HepG2 (cell line): ENCODE measurements around the gene MEIS1. TPM values are rescaled to one million over a fixed set of nuclear protein-coding genes. Genes with fewer than 3 reads are reported as not detected.

ENCODE experiments used
- ATAC-seq: fragments of 200-7000 bp; cut with Tn5 transposase; 3 replicates; pipeline ENCODE4 v1.9.1; 2020; ENCODE audit warnings: mild to moderate bottlenecking, moderate library complexity
- BruUV-seq: library from RNA; stranded (reverse); fragments of 400-500 nt; replicated peaks from 2 replicates; lab custom pipeline; 2021; lab: Mats Ljungman, UMichigan
- CTCF ChIA-PET: fragments of 300-600 bp; formaldehyde crosslinking; extraction: SDS; loops from one replicate; lab custom pipeline; 2021; ENCODE audit warnings: low total read pairs, inconsistent platforms, low intra/inter-chr PET ratio; lab: Yijun Ruan, JAX
- POLR2A ChIA-PET: fragments of 350-600 bp; sonication (Branson Sonifier 250); formaldehyde crosslinking; loops from one replicate; lab custom pipeline; 2020; ENCODE audit warnings: antibody characterized with exemption, inconsistent platforms; lab: Yijun Ruan, JAX
- DNase-seq: peaks from one replicate; pipeline ENCODE4 v3.0.0-alpha.2; 2015; ENCODE audit warnings: low spot score
- FAIRE-seq: peaks from 3 replicates; lab custom pipeline; 2011; peaks lifted over from hg19 to GRCh38; lab: Jason Lieb, UNC
- H2AFZ ChIP-seq: one replicate; pipeline ENCODE4 v1.6.1; 2011; ENCODE audit warnings: low read length, inconsistent platforms
- H3K27ac ChIP-seq: fragments of 300-600 bp; 3 replicates; pipeline ENCODE4 v1.8.0; 2011; ENCODE audit warnings: mixed run types, mild to moderate bottlenecking, mixed read lengths, low read length, inconsistent platforms; ENCODE audit not compliant: insufficient read depth; ENCODE audit errors: extremely low read length
- H3K27me3 ChIP-seq, 2 experiments: fragments of 200-600 bp in 1 of 2; 2 replicates in 1 of 2; 3 replicates in 1 of 2; pipeline versions ENCODE4 v1.6.0 to v1.8.0; 2011; ENCODE audit warnings: low read length in 2 of 2, mild to moderate bottlenecking in 2 of 2, moderate library complexity in 2 of 2, inconsistent platforms in 1 of 2; ENCODE audit not compliant: insufficient read depth in 2 of 2, control insufficient read depth in 1 of 2
- H3K36me3 ChIP-seq, 2 experiments: fragments of 200-600 bp in 1 of 2; replicated peaks in 1 of 2; 2 replicates in 1 of 2; 3 replicates in 1 of 2; pipeline versions ENCODE4 v1.5.1 to v1.8.0; 2011; ENCODE audit warnings: low read length in 2 of 2, inconsistent platforms in 1 of 2; ENCODE audit not compliant: insufficient read depth in 2 of 2, control insufficient read depth in 1 of 2
- H3K4me1 ChIP-seq: 2 replicates; pipeline ENCODE4 v1.5.1; 2012; ENCODE audit warnings: low read length, inconsistent platforms; ENCODE audit not compliant: insufficient read depth
- H3K4me2 ChIP-seq: 2 replicates; pipeline ENCODE4 v1.6.0; 2011; ENCODE audit warnings: low read depth, low read length, inconsistent platforms
- H3K4me3 ChIP-seq, 3 experiments: fragments of 200-600 bp in 1 of 3; sonication (generic), shearing (Covaris generic) in 1 of 3; replicated peaks in 1 of 3; 2 replicates each; pipeline ENCODE4 v1.5.1; 2011 to 2016; ENCODE audit warnings: low read length in 3 of 3, inconsistent platforms in 2 of 3, low read depth in 2 of 3, mild to moderate bottlenecking in 2 of 3, control low read depth in 1 of 3, mixed read lengths in 1 of 3; ENCODE audit not compliant: insufficient read depth in 1 of 3
- H3K79me2 ChIP-seq: one replicate; pipeline ENCODE4 v1.6.1; 2011; ENCODE audit warnings: low read length, inconsistent platforms; ENCODE audit not compliant: insufficient read depth
- H3K9ac ChIP-seq: 2 replicates; pipeline ENCODE4 v1.6.0; 2011; ENCODE audit warnings: mild to moderate bottlenecking, low read depth, low read length, inconsistent platforms; ENCODE audit not compliant: insufficient read depth
- H3K9me3 ChIP-seq: 2 replicates; pipeline ENCODE4 v1.5.1; 2012; ENCODE audit warnings: mild to moderate bottlenecking, low read length
- H4K20me1 ChIP-seq: 2 replicates; pipeline ENCODE4 v1.6.0; 2011; ENCODE audit warnings: inconsistent platforms, mild to moderate bottlenecking, low read length, moderate library complexity; ENCODE audit not compliant: insufficient read depth
- AKNA ChIP-seq: sonication (generic); formaldehyde crosslinking; IDR thresholded peaks from 2 replicates; pipeline ENCODE4 v1.4.0; 2020; ENCODE audit warnings: missing genetic modification reagents, borderline replicate concordance
- FOSL2 ChIP-seq: sonication (generic); formaldehyde crosslinking; IDR thresholded peaks from 2 replicates; pipeline ENCODE4 v1.4.0; 2020; ENCODE audit warnings: missing genetic modification reagents
- HOXA7 ChIP-seq: sonication (generic); formaldehyde crosslinking; IDR thresholded peaks from 2 replicates; pipeline ENCODE4 v1.8.1; 2022; ENCODE audit warnings: mild to moderate bottlenecking, missing genetic modification reagents, moderate library complexity
- IRF2 ChIP-seq: IDR thresholded peaks from 2 replicates; pipeline ENCODE4 v1.6.1; 2018; ENCODE audit warnings: missing genetic modification reagents, missing compliant biosample characterization
- PPARG ChIP-seq: conservative IDR thresholded peaks from 2 replicates; pipeline ENCODE4 v1.6.1; 2016; ENCODE audit warnings: missing biosample characterization, missing genetic modification reagents
- RFX1 ChIP-seq: fragments of 450-650 bp; IDR thresholded peaks from 2 replicates; pipeline ENCODE4 v1.6.1; 2017
- SRF ChIP-seq: IDR thresholded peaks from 2 replicates; pipeline ENCODE4 v1.6.1; 2011; ENCODE audit warnings: mild to moderate bottlenecking, low read depth, low read length, moderate library complexity
- TGIF2 ChIP-seq: IDR thresholded peaks from 2 replicates; pipeline ENCODE4 v1.6.1; 2016; ENCODE audit warnings: control low read depth, missing compliant biosample characterization
- ZNF124 ChIP-seq: sonication (generic); formaldehyde crosslinking; IDR thresholded peaks from 2 replicates; pipeline ENCODE4 v1.4.0; 2020; ENCODE audit warnings: missing genetic modification reagents
- ZNF564 ChIP-seq: sonication (generic); formaldehyde crosslinking; IDR thresholded peaks from 2 replicates; pipeline ENCODE4 v1.8.1; 2023; ENCODE audit warnings: mild to moderate bottlenecking, missing genetic modification reagents
- ZNF75D ChIP-seq: sonication (generic); formaldehyde crosslinking; IDR thresholded peaks from 2 replicates; pipeline ENCODE4 v1.8.1; 2023; ENCODE audit warnings: missing genetic modification reagents, mild to moderate bottlenecking, borderline replicate concordance
- WGBS: methylation state at CpG from one replicate; pipeline ENCODE4 v1.1.6; 2017; ENCODE audit warnings: low lambda C conversion rate; 5-methylcytosine and 5-hydroxymethylcytosine counted together
- in situ Hi-C: cut with HindIII; loops from 2 replicates; pipeline ENCODE4 v1.10.0; 2017; ENCODE audit warnings: low pct_unique_long_range_greater_than_20kb; ENCODE audit not compliant: extremely low pct_ligation_motif_present
- intact Hi-C: fragments of 100-400 bp; cut with micrococcal nuclease; formaldehyde crosslinking; loops from one replicate; pipeline ENCODE4 v1.10.0; 2022; ENCODE audit not compliant: unreplicated experiment
- polyA plus RNA-seq, 8 experiments: library from polyadenylated mRNA; depleted of rRNA in 3 of 8; stranded (reverse) in 7 of 8; unstranded in 1 of 8; fragments of >200 nt; fragmentation: Illumina TruSeq in 4 of 8; extraction: Trizol in 4 of 8; gene quantifications; 2 replicates each; pipeline versions ENCODE4 v1.2.1 to v1.2.3, GENCODE V29; 2011 to 2016; ENCODE audit warnings: low read depth in 4 of 8, missing spikeins in 1 of 8, mixed read lengths in 1 of 8; ENCODE audit not compliant: insufficient read depth in 1 of 8
- total RNA-seq, 5 experiments: library from RNA; depleted of rRNA; stranded (reverse); fragments of >200 nt; fragmentation: Illumina TruSeq; extraction: Trizol; gene quantifications; 2 replicates each; pipeline ENCODE4 v1.2.3, GENCODE V29; 2016; ENCODE audit warnings: low read depth in 1 of 5
- TF ChIP-seq, protein P1 (sequence below): sonication (generic); formaldehyde crosslinking; IDR thresholded peaks from 2 replicates; pipeline ENCODE4 v1.9.0; 2021; ENCODE audit warnings: missing genetic modification reagents, borderline replicate concordance
- TF ChIP-seq, protein P2 (sequence below): sonication (generic); formaldehyde crosslinking; IDR thresholded peaks from 2 replicates; pipeline ENCODE4 v1.5.0; 2020; ENCODE audit warnings: mild to moderate bottlenecking, low read depth, missing genetic modification reagents, borderline replicate concordance
- TF ChIP-seq, protein P3 (sequence below): IDR thresholded peaks from 2 replicates; pipeline ENCODE4 v1.6.1; 2016

MEIS1 gene
- total and polyA plus RNA-seq, 2 of the 13 experiments (the other 11 are each of a cell fraction or from before 2014, with no cell fraction given), result 3.8 to 6.0 TPM

DNA sequence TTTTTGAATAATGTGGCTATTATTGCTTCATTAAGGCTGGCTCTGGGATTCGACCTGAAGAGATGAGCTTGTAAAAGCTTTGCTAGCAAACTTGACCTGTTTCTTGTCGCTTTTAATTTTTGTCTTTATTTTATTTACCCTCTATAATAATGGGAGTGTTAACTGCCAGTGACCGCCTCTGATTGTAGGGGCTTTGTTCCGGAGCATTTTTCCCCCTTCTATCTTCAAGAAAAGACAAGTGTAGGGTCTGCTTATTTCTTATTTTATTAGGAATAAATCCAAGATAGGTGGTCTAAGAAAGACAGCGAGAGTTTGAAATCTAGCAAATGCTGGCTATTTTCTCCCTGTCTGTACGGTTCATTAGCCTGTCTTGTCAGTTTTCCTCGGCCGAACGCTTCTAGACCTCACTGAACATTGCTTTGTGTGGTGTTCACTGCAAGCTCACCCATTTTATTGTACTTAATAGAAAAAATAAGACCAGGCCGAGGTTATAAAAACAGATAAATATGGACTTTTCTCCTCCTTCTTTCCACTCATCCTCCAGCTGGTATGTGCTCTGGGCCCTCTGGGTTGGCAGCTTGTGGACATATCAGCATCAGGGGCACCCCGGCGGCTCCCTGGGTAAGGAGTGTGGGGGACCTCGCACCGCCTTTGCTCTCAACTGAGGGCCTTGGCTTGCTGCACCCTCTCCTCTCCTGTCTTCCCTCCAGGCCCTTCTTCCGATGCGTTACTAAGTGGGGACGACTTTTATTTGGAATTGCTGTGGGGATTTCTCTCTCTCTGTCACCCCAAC lies 8.5 kb downstream of the MEIS1 start:
- Histone ChIP-seq H3K79me2 (no peaks in the 10 kb centered on the region), H3K27me3 (no peaks in the 10 kb centered on the region), H3K4me1 (no peaks in the 10 kb centered on the region), H3K36me3 (no peaks in the 10 kb centered on the region; a peak in 1 of 5 replicates), H3K4me2 (no peak overlapping the region), H3K27ac (no peak overlapping the region), H3K4me3 (no peak overlapping the region), H2AFZ (no peak overlapping the region), H3K9ac (no peak overlapping the region), H3K9me3 (no peaks in the 10 kb centered on the region), H4K20me1 (no peaks in the 10 kb centered on the region)
- intact Hi-C loops, result no loop called here
- FAIRE-seq (no peak), DNase-seq (no peak), ATAC-seq (no peak)
- 84% methylated on average over 17 of the region's 17 CpGs for WGBS
- ChIA-PET CTCF (no interaction called here), POLR2A (no interaction called here)
- no TSS peak for BruUV-seq
- in situ Hi-C loops, result loop anchor here (25.0 kb wide), 4 partner anchors 769 to 1594 kb away; no protein-coding TSS in a partner anchor
- TF ChIP-seq ZNF75D (CRISPR knock-in tag), result no peak
- TF ChIP-seq RFX1, result no peak
- no peak for TF ChIP-seq ZNF564 (CRISPR knock-in tag)
- no peak for TF ChIP-seq IRF2
- TF ChIP-seq, protein P1, sequence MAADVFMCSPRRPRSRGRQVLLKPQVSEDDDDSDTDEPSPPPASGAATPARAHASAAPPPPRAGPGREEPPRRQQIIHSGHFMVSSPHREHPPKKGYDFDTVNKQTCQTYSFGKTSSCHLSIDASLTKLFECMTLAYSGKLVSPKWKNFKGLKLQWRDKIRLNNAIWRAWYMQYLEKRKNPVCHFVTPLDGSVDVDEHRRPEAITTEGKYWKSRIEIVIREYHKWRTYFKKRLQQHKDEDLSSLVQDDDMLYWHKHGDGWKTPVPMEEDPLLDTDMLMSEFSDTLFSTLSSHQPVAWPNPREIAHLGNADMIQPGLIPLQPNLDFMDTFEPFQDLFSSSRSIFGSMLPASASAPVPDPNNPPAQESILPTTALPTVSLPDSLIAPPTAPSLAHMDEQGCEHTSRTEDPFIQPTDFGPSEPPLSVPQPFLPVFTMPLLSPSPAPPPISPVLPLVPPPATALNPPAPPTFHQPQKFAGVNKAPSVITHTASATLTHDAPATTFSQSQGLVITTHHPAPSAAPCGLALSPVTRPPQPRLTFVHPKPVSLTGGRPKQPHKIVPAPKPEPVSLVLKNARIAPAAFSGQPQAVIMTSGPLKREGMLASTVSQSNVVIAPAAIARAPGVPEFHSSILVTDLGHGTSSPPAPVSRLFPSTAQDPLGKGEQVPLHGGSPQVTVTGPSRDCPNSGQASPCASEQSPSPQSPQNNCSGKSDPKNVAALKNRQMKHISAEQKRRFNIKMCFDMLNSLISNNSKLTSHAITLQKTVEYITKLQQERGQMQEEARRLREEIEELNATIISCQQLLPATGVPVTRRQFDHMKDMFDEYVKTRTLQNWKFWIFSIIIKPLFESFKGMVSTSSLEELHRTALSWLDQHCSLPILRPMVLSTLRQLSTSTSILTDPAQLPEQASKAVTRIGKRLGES (CRISPR knock-in tag), result no peak
- TF ChIP-seq, protein P2, sequence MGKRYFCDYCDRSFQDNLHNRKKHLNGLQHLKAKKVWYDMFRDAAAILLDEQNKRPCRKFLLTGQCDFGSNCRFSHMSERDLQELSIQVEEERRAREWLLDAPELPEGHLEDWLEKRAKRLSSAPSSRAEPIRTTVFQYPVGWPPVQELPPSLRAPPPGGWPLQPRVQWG (CRISPR knock-in tag), result no peak
- TF ChIP-seq TGIF2 (CRISPR knock-in tag), result no peak
- TF ChIP-seq, protein P3, sequence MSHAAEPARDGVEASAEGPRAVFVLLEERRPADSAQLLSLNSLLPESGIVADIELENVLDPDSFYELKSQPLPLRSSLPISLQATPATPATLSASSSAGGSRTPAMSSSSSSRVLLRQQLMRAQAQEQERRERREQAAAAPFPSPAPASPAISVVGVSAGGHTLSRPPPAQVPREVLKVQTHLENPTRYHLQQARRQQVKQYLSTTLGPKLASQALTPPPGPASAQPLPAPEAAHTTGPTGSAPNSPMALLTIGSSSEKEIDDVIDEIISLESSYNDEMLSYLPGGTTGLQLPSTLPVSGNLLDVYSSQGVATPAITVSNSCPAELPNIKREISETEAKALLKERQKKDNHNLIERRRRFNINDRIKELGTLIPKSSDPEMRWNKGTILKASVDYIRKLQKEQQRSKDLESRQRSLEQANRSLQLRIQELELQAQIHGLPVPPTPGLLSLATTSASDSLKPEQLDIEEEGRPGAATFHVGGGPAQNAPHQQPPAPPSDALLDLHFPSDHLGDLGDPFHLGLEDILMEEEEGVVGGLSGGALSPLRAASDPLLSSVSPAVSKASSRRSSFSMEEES (CRISPR knock-in tag), result no peak
- no peak for TF ChIP-seq AKNA (CRISPR knock-in tag)
- no peak for TF ChIP-seq SRF
- TF ChIP-seq HOXA7 (CRISPR knock-in tag), result no peak
- TF ChIP-seq PPARG (CRISPR knock-in tag), result no peak
- no peak for TF ChIP-seq FOSL2 (CRISPR knock-in tag)
- no peak for TF ChIP-seq ZNF124 (CRISPR knock-in tag)
